Neural cell (in vitro differentiated cells): ENCODE results near the gene FERMT2. TPM values are rescaled to one million over a fixed set of nuclear protein-coding genes. Genes with fewer than 3 reads are reported as not detected.

Experiments
- H2AFZ ChIP-seq: fragments of 200-600, 300-800 bp; sonication (generic), shearing (Covaris generic); 2 replicates; pipeline ENCODE4 v1.6.0; 2014; ENCODE audit warnings: low read depth, mild to moderate bottlenecking, antibody characterized with exemption, low read length, moderate library complexity
- H3F3A ChIP-seq: fragments of 200-600 bp; shearing (Covaris generic); 2 replicates; pipeline ENCODE4 v1.6.1; 2016; ENCODE audit warnings: mild to moderate bottlenecking, moderate library complexity, mixed read lengths, antibody characterized with exemption, low read length; ENCODE audit not compliant: insufficient read depth, poor library complexity, severe bottlenecking
- H3K27ac ChIP-seq: fragments of 200-600, 300-800 bp; sonication (generic), shearing (Covaris generic); 2 replicates; pipeline ENCODE4 v1.5.1; 2014; ENCODE audit warnings: mild to moderate bottlenecking, low read length, moderate library complexity
- H3K27me3 ChIP-seq: fragments of 300-800, 200-600 bp; sonication (generic), shearing (Covaris generic); 2 replicates; pipeline ENCODE4 v1.6.0; 2014; ENCODE audit warnings: mild to moderate bottlenecking, low read depth, low read length, moderate library complexity; ENCODE audit not compliant: insufficient read depth
- H3K36me3 ChIP-seq: fragments of 300-800, 200-600 bp; sonication (generic), shearing (Covaris generic); 2 replicates; pipeline ENCODE4 v1.5.1; 2014; ENCODE audit warnings: mild to moderate bottlenecking, antibody characterized with exemption, low read length, moderate library complexity; ENCODE audit not compliant: insufficient read depth
- H3K4me2 ChIP-seq: fragments of 300-800, 200-600 bp; sonication (generic), shearing (Covaris generic); 2 replicates; pipeline ENCODE4 v1.6.0; 2014; ENCODE audit warnings: mild to moderate bottlenecking, low read length
- H3K4me3 ChIP-seq: fragments of 300-800, 200-600 bp; sonication (generic), shearing (Covaris generic); 2 replicates; pipeline ENCODE4 v1.5.1; 2014; ENCODE audit warnings: mild to moderate bottlenecking, low read length, moderate library complexity
- H3K79me2 ChIP-seq: fragments of 200-600 bp; shearing (Covaris generic); replicated peaks from 2 replicates; pipeline ENCODE4 v1.6.0; 2014; ENCODE audit warnings: mild to moderate bottlenecking, low read length, moderate library complexity; ENCODE audit not compliant: insufficient read depth
- H3K9ac ChIP-seq: fragments of 300-800, 200-600 bp; sonication (generic), shearing (Covaris generic); 2 replicates; pipeline ENCODE4 v1.6.1; 2016; ENCODE audit warnings: mild to moderate bottlenecking, low read length, mixed read lengths
- H3K9me2 ChIP-seq: fragments of 200-600 bp; shearing (Covaris generic); 2 replicates; pipeline ENCODE4 v1.6.1; 2016; ENCODE audit warnings: mild to moderate bottlenecking, low read length, mixed read lengths; ENCODE audit not compliant: insufficient read depth
- H3K9me3 ChIP-seq: fragments of 200-600, 300-800 bp; sonication (generic), shearing (Covaris generic); 2 replicates; pipeline ENCODE4 v1.6.1; 2016; ENCODE audit warnings: mild to moderate bottlenecking, mixed run types, low read length, moderate library complexity, mixed read lengths
- H4K20me1 ChIP-seq: fragments of 200-600 bp; shearing (Covaris generic); 2 replicates; pipeline ENCODE4 v1.6.1; 2016; ENCODE audit warnings: mild to moderate bottlenecking, mixed run types; ENCODE audit not compliant: insufficient read depth
- EP300 ChIP-seq: fragments of 450-650 bp; conservative IDR thresholded peaks from 2 replicates; pipeline ENCODE4 v1.6.1; 2014; ENCODE audit warnings: antibody characterized with exemption, mild to moderate bottlenecking, moderate library complexity; ENCODE audit not compliant: poor library complexity, severe bottlenecking
- EZH2 ChIP-seq: fragments of 200-600, 300-800 bp; shearing (Covaris generic), sonication (generic); IDR thresholded peaks from 2 replicates; pipeline ENCODE4 v1.6.1; 2014; ENCODE audit warnings: antibody characterized with exemption, low read length, borderline replicate concordance, mild to moderate bottlenecking; ENCODE audit not compliant: insufficient read depth, poor library complexity, severe bottlenecking
- MXI1 ChIP-seq: fragments of 450-650 bp; conservative IDR thresholded peaks from 2 replicates; pipeline ENCODE4 v1.6.1; 2014; ENCODE audit warnings: antibody characterized with exemption, mild to moderate bottlenecking; ENCODE audit not compliant: poor library complexity, severe bottlenecking
- POLR2AphosphoS5 ChIP-seq: IDR thresholded peaks from 2 replicates; pipeline ENCODE4 v1.6.1; 2012
- RAD21 ChIP-seq: fragments of 450-650 bp; conservative IDR thresholded peaks from 2 replicates; pipeline ENCODE4 v1.6.1; 2014; ENCODE audit warnings: antibody characterized with exemption, mild to moderate bottlenecking, moderate library complexity
- SMC3 ChIP-seq: fragments of 450-650 bp; conservative IDR thresholded peaks from 2 replicates; pipeline ENCODE4 v1.6.1; 2014; ENCODE audit warnings: antibody characterized with exemption, mild to moderate bottlenecking, moderate library complexity; ENCODE audit not compliant: poor library complexity
- TAF1 ChIP-seq: IDR thresholded peaks from 2 replicates; pipeline ENCODE4 v1.6.1; 2012; ENCODE audit warnings: low read depth
- polyA plus RNA-seq: library from polyadenylated mRNA; depleted of rRNA; stranded (reverse); fragments of >200 nt; gene quantifications from 2 replicates; pipeline ENCODE4 v1.2.3, GENCODE V29; 2014
- TF ChIP-seq, protein P1 (sequence below): IDR thresholded peaks from 2 replicates; pipeline ENCODE4 v1.6.1; 2012; ENCODE audit warnings: borderline replicate concordance
- TF ChIP-seq, protein P2 (sequence below): fragments of 450-650 bp; IDR thresholded peaks from 2 replicates; pipeline ENCODE4 v1.5.1; 2014; ENCODE audit warnings: antibody characterized with exemption, mild to moderate bottlenecking, moderate library complexity; ENCODE audit not compliant: poor library complexity, severe bottlenecking

FERMT2 gene
- polyA plus RNA-seq, 1 donor from 2014 or later: 59.6 TPM

DNA sequence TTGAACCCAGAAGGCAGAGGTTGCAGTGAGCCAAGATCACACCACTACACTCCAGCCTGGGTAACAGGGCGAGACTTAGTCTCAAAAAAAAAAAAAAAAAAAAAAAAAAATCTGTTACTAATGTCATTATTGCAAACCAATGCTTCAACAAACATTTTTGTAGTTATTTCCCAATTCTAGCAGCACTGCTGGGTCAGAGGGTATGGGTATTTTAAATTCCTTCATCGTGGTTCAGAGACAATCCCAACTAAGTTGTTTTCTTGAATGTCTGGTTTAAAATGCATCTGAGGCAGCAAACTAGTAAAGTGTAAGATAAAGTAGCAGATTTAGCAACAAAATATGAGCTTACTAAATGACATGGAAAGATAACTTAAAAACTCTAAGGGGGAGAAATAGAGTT lies 65.6 kb downstream of the FERMT2 start:
- H3K79me2 ChIP-seq: no peaks in the 10 kb centered on the region

DNA sequence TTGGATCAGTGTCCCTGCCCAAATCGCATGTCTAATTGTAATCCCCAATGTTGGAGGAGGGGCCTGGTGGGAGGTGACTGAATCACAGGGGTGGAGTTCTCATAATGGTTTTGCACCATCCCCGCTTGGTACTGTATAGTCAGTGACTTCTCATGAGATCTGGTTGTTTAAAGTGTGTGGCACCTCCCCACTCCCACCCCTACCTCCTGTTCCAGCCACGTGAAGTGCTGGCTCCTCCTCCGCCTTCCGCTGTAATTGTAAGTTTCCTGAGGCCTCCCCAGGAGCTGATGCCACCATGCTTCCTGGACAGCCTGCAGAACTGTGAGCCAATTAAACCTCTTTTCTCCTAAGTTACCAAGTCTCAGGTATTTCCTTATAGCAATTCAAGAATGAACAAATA lies 67.2 kb downstream of the FERMT2 start:
- no peak overlapping the region for H3K27ac ChIP-seq
- H3F3A ChIP-seq: no peaks in the 10 kb centered on the region
- H3K4me2 ChIP-seq: no peak overlapping the region
- no peak overlapping the region for H2AFZ ChIP-seq
- H3K36me3 ChIP-seq: no peaks in the 10 kb centered on the region
- TF ChIP-seq, protein P1, sequence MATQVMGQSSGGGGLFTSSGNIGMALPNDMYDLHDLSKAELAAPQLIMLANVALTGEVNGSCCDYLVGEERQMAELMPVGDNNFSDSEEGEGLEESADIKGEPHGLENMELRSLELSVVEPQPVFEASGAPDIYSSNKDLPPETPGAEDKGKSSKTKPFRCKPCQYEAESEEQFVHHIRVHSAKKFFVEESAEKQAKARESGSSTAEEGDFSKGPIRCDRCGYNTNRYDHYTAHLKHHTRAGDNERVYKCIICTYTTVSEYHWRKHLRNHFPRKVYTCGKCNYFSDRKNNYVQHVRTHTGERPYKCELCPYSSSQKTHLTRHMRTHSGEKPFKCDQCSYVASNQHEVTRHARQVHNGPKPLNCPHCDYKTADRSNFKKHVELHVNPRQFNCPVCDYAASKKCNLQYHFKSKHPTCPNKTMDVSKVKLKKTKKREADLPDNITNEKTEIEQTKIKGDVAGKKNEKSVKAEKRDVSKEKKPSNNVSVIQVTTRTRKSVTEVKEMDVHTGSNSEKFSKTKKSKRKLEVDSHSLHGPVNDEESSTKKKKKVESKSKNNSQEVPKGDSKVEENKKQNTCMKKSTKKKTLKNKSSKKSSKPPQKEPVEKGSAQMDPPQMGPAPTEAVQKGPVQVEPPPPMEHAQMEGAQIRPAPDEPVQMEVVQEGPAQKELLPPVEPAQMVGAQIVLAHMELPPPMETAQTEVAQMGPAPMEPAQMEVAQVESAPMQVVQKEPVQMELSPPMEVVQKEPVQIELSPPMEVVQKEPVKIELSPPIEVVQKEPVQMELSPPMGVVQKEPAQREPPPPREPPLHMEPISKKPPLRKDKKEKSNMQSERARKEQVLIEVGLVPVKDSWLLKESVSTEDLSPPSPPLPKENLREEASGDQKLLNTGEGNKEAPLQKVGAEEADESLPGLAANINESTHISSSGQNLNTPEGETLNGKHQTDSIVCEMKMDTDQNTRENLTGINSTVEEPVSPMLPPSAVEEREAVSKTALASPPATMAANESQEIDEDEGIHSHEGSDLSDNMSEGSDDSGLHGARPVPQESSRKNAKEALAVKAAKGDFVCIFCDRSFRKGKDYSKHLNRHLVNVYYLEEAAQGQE: no peak
- H3K79me2 ChIP-seq: no peaks in the 10 kb centered on the region
- no peaks in the 10 kb centered on the region for H3K9me2 ChIP-seq
- no peak overlapping the region for H3K4me3 ChIP-seq
- H3K27me3 ChIP-seq: no peaks in the 10 kb centered on the region
- no peak overlapping the region for H3K9ac ChIP-seq
- no peaks in the 10 kb centered on the region for H4K20me1 ChIP-seq
- no peaks in the 10 kb centered on the region for H3K9me3 ChIP-seq

More for the DNA sequence above, 65.6 kb downstream of the FERMT2 start:
- no peak overlapping the region for H2AFZ ChIP-seq
- H3K27ac ChIP-seq: no peak overlapping the region
- no peak overlapping the region for H3K9ac ChIP-seq
- H3K36me3 ChIP-seq: no peaks in the 10 kb centered on the region
- H4K20me1 ChIP-seq: no peaks in the 10 kb centered on the region
- no peaks in the 10 kb centered on the region for H3K9me2 ChIP-seq
- H3K4me3 ChIP-seq: no peak overlapping the region
- no peak overlapping the region for H3K4me2 ChIP-seq
- H3K9me3 ChIP-seq: no peaks in the 10 kb centered on the region
- no peaks in the 10 kb centered on the region for H3K27me3 ChIP-seq
- no peaks in the 10 kb centered on the region for H3F3A ChIP-seq
- TF ChIP-seq, protein P2, sequence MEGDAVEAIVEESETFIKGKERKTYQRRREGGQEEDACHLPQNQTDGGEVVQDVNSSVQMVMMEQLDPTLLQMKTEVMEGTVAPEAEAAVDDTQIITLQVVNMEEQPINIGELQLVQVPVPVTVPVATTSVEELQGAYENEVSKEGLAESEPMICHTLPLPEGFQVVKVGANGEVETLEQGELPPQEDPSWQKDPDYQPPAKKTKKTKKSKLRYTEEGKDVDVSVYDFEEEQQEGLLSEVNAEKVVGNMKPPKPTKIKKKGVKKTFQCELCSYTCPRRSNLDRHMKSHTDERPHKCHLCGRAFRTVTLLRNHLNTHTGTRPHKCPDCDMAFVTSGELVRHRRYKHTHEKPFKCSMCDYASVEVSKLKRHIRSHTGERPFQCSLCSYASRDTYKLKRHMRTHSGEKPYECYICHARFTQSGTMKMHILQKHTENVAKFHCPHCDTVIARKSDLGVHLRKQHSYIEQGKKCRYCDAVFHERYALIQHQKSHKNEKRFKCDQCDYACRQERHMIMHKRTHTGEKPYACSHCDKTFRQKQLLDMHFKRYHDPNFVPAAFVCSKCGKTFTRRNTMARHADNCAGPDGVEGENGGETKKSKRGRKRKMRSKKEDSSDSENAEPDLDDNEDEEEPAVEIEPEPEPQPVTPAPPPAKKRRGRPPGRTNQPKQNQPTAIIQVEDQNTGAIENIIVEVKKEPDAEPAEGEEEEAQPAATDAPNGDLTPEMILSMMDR: no peak
- TF ChIP-seq EZH2: no peak
- TF ChIP-seq MXI1: no peak
- TF ChIP-seq SMC3: no peak
- TF ChIP-seq POLR2AphosphoS5: no peak

DNA sequence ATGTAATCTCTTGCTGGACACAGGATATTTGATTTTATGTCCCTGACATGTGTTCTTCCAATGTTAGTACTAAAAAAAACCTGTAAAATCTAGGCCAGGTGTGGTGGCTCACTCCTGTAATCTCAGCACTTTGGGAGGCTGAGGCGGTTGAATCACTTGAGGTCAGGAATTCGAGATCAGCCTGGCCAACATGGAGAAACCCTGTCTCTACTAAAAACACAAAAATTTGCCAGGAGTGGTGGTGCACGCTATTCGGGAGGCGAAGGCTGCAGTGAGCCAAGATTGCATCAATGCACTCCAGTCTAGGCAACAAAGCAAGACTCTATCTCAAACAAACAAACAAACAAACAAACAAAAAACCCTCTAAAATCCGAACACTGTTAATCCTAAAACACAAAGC lies 68.0 kb downstream of the FERMT2 start:
- Histone ChIP-seq H3K79me2 (no peaks in the 10 kb centered on the region), H3F3A (no peaks in the 10 kb centered on the region), H3K9me2 (no peaks in the 10 kb centered on the region), H3K4me3 (no peak overlapping the region), H3K27me3 (no peaks in the 10 kb centered on the region), H3K9ac (no peak overlapping the region), H2AFZ (no peak overlapping the region), H3K4me2 (no peak overlapping the region), H3K36me3 (no peaks in the 10 kb centered on the region), H3K27ac (no peak overlapping the region), H4K20me1 (no peaks in the 10 kb centered on the region), H3K9me3 (no peaks in the 10 kb centered on the region)
- TF ChIP-seq EZH2: no peak
- TF ChIP-seq, protein P2: no peak
- no peak for TF ChIP-seq EP300
- TF ChIP-seq POLR2AphosphoS5: no peak
- TF ChIP-seq, protein P1: no peak
- no peak for TF ChIP-seq SMC3
- TF ChIP-seq TAF1: no peak
- TF ChIP-seq MXI1: no peak
- TF ChIP-seq RAD21: no peak
